ENCODE measurements around the gene ABCD1.

ABCD1 gene

GRCh38 chrX:153792368-153792767 lies 67.7 kb downstream of the ABCD1 start:
- no peak for DNase-seq (ENCODE audit: low read depth)

- no peak for DNase-seq (ENCODE audit: low read depth)
These were observed 68.6 kb downstream of the ABCD1 start for GRCh38 chrX:153793291-153793690.
